Epidermal melanocyte (primary cell): ENCODE measurements around the gene CPNE1.
A peak's percentile ranks its signal among the peaks of the same experiment; 100 is the strongest.

Experiments
- DNase-seq: peaks from one replicate; pipeline ENCODE4 v3.0.0; 2011; ENCODE audit warnings: low spot score; ENCODE audit not compliant: insufficient read length

CPNE1 gene

GRCh38 chr20:35600176-35600992, 64.3 kb downstream of the CPNE1 start:
- DNase-seq, result no peak

GRCh38 chr20:35599776-35600120, 65.0 kb downstream of the CPNE1 start:
- DNase-seq, result no peak

DNA sequence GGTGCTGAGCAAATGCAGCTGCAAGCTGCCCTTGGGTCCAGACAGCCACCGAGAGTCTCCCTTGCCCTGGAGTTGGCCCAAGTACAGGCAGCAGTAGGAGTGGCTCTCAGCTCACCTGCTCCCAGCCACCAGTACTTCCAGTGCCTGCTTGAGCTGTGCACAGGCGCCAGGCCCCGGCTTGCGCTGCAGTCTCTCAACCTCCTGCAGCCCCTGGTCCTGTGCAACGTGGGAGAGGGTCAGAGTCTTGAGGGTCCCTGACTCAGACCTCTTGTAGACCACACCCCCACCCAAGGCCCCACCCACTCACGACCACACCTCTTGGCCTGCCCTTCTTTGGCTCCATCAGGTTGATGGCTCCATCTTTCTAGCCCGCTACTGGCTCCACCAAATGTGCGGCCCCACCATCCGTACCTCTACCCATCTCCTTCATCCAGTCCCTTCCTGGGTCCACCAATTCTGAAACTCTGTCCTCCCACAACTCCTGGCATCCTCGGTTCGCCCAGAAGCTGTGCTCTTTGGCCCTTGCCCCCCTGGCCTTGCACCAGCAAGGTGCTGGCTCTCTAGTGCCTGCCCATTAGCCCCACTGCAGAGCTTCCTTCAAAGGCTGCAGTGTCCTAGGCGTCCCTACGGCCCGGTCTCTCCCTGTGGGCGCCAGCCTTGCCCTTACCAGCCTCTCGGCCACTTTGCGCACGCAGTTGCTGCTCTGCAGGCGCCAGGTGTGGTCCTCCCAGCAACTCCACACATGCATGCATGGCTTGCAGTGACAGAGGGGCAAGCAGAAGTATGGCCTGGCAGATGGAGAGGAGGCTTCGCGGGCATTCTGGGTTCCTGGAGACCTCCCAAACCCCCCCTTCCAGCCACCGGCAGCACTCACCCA, 65.6 kb downstream of the CPNE1 start:
- no peak for DNase-seq

- DNase-seq, result no peak
Measured at GRCh38 chr20:35598476-35598875, 66.2 kb downstream of the CPNE1 start.

GRCh38 chr20:35597186-35597585, 67.5 kb downstream of the CPNE1 start:
- DNase-seq, result no peak

GRCh38 chr20:35595901-35596300, 68.8 kb downstream of the CPNE1 start:
- no peak for DNase-seq

GRCh38 chr20:35595456-35595855, 69.2 kb downstream of the CPNE1 start:
- no peak for DNase-seq

DNA sequence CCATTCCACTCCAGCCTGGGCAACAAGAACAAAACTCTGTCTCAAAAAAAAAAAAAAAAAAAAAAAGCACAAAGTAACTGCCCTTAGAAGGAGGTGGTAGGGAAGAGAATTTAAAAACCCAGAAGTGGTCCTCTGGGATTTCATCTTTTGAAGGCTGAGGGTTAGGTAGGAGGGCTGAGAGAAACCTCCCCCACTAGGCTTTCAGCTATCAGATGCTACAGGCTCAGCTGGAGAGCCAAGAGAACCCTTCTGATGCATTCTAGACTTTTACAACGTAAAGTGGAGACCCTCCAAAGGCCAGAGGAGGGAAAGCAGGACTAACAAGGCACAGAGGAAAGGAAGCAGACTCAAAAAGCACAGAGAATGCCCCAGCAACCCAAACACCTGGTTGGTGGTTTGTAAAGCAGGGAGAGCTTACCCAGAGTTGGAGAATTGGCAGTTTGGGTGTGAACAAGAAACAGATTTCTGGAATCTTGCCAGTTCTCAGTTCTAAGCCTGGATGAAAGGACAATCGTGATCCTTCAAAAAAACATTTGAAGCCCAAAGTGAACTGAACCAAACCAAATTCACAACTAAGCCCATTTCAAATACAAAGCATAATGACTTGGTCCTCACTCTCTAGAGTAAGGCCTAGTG, 72.2 kb downstream of the CPNE1 start:
- DNase-seq, result no peak

DNA sequence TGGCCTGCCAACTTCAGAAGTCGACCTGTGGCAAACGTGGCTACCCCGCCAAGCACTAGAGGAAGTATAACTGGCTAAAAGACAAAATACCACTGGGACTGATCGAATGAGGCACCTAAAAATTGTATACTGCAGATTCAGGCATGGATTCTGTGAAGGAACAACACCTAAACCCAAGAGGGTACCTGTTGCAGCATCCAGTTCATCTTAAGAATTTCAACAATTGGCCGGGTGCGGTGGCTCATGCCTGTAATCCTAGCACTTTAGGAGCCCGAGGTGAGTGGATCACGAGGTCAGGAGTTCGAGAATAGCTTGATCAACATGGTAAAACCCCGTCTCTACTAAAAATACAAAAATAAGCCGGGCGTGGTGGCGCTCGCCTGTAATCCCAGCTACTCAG, 76.3 kb downstream of the CPNE1 start:
- no peak for DNase-seq

- no peak for DNase-seq
Measured at GRCh38 chr20:35587436-35587835, 77.3 kb downstream of the CPNE1 start.

- DNase-seq, result no peak
Measured at GRCh38 chr20:35586751-35587425, 77.8 kb downstream of the CPNE1 start.

DNA sequence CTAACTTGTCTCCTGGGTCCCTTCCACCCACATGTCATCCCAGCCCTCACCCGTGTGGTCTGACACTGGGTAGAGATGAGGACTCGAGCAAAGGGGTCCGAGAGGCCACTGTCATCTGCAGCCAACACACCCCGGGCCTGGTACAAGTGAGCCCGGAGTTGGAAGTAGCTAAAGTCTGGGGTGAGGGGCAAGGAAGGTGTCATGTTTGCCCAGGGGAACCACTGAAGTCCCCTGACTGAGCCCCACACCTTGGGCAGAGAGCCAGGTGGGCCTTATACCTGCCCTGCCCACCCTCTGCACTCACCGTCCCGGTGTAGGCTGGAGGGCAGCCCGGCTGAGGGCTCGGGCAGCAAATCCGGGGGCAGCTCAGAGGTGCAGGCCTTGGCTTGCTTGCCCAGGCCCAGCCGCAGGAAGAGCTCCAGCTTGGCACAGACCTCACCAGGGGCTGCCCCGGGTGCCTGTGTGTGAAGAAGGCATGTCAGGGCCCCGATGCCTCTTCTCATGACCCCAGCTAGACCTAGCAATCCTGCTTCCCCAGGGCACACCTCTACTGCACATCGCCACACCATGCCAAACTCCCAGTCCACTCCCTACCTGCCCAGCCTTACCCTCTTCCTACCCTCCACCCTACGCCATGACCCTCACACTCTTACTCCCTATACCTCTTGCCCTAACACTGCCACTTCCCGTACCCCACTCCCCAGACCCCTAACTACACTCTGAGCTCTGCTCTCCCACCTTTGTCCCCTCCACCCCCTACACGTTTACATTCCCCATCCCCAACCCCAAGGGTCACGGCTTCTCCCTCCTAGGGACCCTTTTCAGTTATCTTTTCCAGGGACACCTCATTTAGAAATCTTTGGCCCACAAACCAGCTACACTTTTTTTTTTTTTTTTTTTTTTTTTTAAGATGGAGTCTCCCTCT, 80.8 kb downstream of the CPNE1 start:
- no peak for DNase-seq

DNA sequence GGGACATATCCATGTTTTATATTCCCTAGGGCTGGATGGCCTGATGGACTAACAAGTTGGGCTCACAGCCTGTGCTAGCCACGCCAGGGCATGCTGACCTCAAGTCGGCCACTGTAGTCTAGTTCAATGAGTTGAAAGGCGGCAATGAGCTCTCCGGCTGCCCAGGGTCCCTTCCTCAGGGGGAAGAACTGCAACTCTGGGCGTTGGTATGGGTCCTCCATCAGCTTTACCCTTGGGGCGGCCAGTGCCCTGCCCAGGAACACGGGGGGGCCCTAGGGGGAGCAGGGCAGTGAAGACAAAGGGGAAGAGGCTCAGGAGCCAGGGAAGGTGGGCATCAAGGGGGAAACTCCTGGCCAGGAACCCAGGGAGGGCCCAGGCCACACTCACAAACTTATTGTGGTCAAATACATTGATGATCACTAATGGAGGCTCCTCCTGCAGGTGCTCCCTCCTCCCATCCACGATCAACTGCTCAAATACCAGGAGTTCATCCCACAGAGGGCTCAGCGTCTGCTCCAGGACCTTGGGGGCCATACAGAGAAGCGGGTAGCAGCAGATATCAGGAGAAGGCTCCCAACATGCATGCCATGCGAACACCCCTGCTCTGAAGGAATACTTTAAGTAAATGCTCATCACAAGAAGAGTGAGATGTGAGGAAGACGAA, 81.8 kb downstream of the CPNE1 start:
- no peak for DNase-seq

DNA sequence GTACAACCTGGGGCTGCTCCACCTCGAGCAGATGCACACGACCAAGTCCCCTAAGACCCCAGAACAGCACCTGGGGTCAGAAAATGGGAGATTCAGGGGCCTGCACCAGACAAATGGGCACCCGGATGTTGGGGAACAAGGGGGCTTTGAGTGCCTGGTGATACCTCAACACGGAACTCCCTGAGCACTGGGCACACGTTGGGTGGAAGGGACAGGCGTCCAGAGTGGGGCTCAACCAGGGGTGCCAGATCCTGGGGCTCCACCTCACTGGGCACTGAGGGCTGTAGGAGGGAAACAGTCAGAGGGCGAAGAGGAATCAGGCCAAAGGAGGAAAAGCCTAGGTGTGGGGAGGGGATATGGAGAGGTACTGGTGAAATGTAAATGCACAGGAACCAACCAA, 82.6 kb downstream of the CPNE1 start:
- no peak for DNase-seq

- DNase-seq, result no peak
Measured at GRCh38 chr20:35579196-35579595, 85.5 kb downstream of the CPNE1 start.

DNA sequence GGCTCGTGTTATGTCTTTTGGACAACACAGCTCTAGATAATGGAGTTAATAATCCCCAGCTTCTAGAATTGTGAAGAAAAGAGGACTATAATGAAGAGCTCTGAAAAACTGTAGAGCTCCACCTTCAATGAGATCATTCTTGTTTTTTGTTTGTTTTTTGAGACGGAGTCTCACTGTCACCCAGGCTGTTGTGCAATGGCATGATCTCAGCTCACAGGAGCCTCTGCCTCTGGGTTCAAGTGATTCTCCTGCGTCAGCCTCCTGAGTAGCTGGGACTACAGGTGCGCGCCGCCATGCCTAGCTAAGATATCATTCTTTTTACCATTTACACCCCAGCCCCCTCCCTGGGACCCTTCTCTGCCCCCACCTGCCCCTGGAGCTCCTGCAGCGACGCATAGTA, 86.2 kb downstream of the CPNE1 start:
- DNase-seq, result peak; percentile 10

DNA sequence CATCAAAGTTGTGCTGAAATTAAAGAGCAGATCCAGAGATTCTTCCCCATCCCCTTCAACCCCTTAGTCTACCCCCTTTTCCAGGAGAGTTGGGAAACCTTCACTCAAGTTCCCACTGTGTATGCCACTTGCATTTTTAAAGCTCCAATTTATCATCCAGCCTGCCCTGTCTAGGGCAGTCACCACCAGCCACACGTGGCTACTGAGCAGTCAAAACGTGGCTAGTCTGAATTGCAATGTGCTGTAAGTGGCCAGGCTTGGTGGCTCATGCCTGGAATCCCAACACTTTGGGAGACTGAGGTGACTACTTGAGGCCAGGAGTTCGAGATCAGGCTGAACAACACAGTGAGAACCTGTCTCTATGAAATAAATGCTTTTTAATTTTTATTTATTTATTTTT, 87.9 kb downstream of the CPNE1 start:
- no peak for DNase-seq
